Stimulated activated CD8-positive, alpha-beta memory T cell treated with anti-CD3 and anti-CD28 coated beads, Interleukin-4, amount 100 ng/mL, for 24 hours (primary cell): ENCODE data around the gene PCDHA10.

Experiments
- DNase-seq: peaks from one replicate; pipeline ENCODE4 v3.0.0-alpha.2; 2020; ENCODE audit warnings: low read depth

Gene PCDHA10

GRCh38 chr5:140882591-140882899 is 26.8 kb downstream of the PCDHA10 start:
- DNase-seq, result no peak

GRCh38 chr5:140883373-140883772 is 27.7 kb downstream of the PCDHA10 start:
- no peak for DNase-seq

GRCh38 chr5:140883927-140884697 is 28.4 kb downstream of the PCDHA10 start:
- DNase-seq, result no peak

- DNase-seq, result no peak
Measured at GRCh38 chr5:140916325-140916724, 60.6 kb downstream of the PCDHA10 start.
